Activated naive CD4-positive, alpha-beta T cell treated with anti-CD3 and anti-CD28 coated beads, Interleukin-2, amount 50 U/mL, for 24 hours (primary cell): ENCODE measurements around the gene SHANK3.
A peak's percentile ranks its signal among the peaks of the same experiment; 100 is the strongest.

Source experiments
- H3K27ac Mint-ChIP-seq: one replicate; pipeline ENCODE4 v1.8.0; 2021; ENCODE audit warnings: mild to moderate bottlenecking, mixed read lengths
- H3K27me3 Mint-ChIP-seq: one replicate; pipeline ENCODE4 v1.8.0; 2021; ENCODE audit warnings: mixed read lengths
- H3K36me3 Mint-ChIP-seq: one replicate; pipeline ENCODE4 v1.8.0; 2021; ENCODE audit warnings: mixed read lengths
- H3K4me1 Mint-ChIP-seq: one replicate; pipeline ENCODE4 v1.8.0; 2021; ENCODE audit warnings: mixed read lengths
- H3K4me3 Mint-ChIP-seq: one replicate; pipeline ENCODE4 v1.8.0; 2021; ENCODE audit warnings: mild to moderate bottlenecking, mixed read lengths
- H3K9me3 Mint-ChIP-seq: one replicate; pipeline ENCODE4 v1.8.0; 2021; ENCODE audit warnings: mixed read lengths

The SHANK3 gene

GRCh38 chr22:50699001-50699755 is 26.6 kb downstream of the SHANK3 start:
- no peaks in the 10 kb centered on the region for H3K27me3 Mint-ChIP-seq
- no peak overlapping the region for H3K4me3 Mint-ChIP-seq
- no peaks in the 10 kb centered on the region for H3K36me3 Mint-ChIP-seq
- H3K27ac Mint-ChIP-seq: no peak overlapping the region
- H3K9me3 Mint-ChIP-seq: no peaks in the 10 kb centered on the region
- peaks cover 9% of the 10 kb centered on the region for H3K4me1 Mint-ChIP-seq

DNA sequence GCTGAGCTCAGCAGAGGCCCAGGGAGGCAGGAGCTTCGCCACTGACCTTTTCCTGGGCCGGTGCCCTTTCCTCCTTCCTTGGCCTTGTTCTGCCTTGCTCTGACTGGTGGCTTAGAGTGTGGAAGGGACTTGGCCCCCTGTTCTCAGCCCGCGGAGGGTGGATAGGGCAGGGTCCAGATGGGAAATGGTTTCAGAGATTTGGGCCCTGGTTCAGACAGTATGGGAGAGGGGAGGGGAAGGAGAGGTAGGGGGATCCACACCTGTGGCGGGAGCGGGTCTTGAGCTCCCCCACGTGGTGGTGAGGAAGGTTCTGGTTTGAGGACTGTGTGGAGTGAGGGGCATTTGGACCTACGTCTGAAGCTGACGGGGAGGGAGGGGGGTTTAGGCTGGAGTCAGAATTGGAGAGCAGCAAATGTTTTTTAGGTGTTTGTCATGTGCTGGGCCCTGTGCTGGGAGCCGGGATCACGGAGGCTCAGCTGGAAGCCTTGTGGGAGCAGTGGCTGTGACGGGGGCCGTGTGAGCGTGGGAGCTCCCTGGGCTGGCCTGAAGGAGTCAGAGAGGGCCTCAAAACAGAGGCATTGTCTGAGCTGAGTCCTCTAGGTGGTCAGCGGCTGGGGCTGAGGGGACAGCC is 27.2 kb downstream of the SHANK3 start:
- Mint-ChIP-seq H3K4me1 (peaks cover 9% of the 10 kb centered on the region), H3K4me3 (no peak overlapping the region), H3K27me3 (no peaks in the 10 kb centered on the region), H3K27ac (no peak overlapping the region), H3K36me3 (no peaks in the 10 kb centered on the region), H3K9me3 (no peaks in the 10 kb centered on the region)

- Mint-ChIP-seq H3K4me1 (peaks cover 9% of the 10 kb centered on the region), H3K27ac (no peak overlapping the region), H3K9me3 (no peaks in the 10 kb centered on the region), H3K27me3 (no peaks in the 10 kb centered on the region), H3K4me3 (no peak overlapping the region), H3K36me3 (no peaks in the 10 kb centered on the region)
Observed at GRCh38 chr22:50700387-50701075, 27.9 kb downstream of the SHANK3 start.

GRCh38 chr22:50701076-50701419 is 28.4 kb downstream of the SHANK3 start:
- Mint-ChIP-seq H3K9me3 (no peaks in the 10 kb centered on the region), H3K27ac (no peak overlapping the region), H3K4me1 (peaks cover 9% of the 10 kb centered on the region), H3K4me3 (no peak overlapping the region), H3K36me3 (no peaks in the 10 kb centered on the region), H3K27me3 (no peaks in the 10 kb centered on the region)

GRCh38 chr22:50701428-50702154 is 29.0 kb downstream of the SHANK3 start:
- no peak overlapping the region for H3K27ac Mint-ChIP-seq
- H3K27me3 Mint-ChIP-seq: no peaks in the 10 kb centered on the region
- H3K4me1 Mint-ChIP-seq: peaks cover 9% of the 10 kb centered on the region
- no peaks in the 10 kb centered on the region for H3K36me3 Mint-ChIP-seq
- no peak overlapping the region for H3K4me3 Mint-ChIP-seq
- H3K9me3 Mint-ChIP-seq: no peaks in the 10 kb centered on the region

- Mint-ChIP-seq H3K4me1 (peaks cover 9% of the 10 kb centered on the region), H3K9me3 (no peaks in the 10 kb centered on the region), H3K4me3 (no peak overlapping the region), H3K27ac (peak overlapping the region; percentile 38), H3K27me3 (no peaks in the 10 kb centered on the region), H3K36me3 (no peaks in the 10 kb centered on the region)
Observed at GRCh38 chr22:50702261-50702671, 29.6 kb downstream of the SHANK3 start.

DNA sequence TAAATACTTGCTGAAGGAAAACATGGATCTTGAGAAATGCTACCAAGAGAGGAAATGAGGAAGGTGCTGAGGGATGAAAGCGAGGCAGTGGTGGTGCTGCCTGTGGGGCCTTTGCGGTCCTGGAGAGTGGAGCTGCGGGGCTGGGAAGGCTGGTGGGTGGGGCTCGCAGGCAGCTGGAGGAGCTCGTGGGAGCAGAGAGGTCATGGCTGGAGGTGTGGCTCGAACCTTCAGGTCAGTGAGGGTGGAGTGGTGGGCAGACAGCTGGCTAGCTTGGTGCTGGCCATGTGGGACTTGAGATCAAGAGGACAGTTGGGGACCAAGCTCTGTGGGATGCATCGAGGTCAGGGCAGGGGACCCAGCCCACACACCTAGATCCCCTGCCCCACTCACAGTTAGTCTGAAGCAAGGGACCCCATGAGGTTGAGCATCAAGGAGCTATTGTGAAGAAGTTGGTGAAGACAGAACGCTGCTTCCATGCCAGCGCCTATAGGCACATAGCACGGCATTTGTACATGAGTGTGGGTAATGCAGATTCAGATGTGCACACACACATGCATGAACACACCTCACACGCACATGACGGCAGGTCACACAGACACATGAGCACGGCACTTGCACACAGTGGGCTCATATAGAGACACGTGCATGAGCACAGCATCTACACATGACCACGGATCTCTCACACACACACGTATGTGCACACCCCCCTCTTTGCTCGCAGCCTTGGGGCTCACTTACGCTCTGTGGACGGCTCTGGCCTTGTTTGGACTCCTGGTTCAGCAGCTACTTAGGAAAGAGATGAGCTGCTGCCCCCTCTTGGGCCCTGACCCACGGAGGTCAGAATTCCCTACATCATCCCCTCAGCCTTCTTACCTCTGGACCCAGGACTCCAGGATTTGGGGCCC is 30.4 kb downstream of the SHANK3 start:
- no peaks in the 10 kb centered on the region for H3K36me3 Mint-ChIP-seq
- no peak overlapping the region for H3K27ac Mint-ChIP-seq
- no peak overlapping the region for H3K4me3 Mint-ChIP-seq
- H3K27me3 Mint-ChIP-seq: no peaks in the 10 kb centered on the region
- H3K4me1 Mint-ChIP-seq: peaks cover 9% of the 10 kb centered on the region
- no peaks in the 10 kb centered on the region for H3K9me3 Mint-ChIP-seq

DNA sequence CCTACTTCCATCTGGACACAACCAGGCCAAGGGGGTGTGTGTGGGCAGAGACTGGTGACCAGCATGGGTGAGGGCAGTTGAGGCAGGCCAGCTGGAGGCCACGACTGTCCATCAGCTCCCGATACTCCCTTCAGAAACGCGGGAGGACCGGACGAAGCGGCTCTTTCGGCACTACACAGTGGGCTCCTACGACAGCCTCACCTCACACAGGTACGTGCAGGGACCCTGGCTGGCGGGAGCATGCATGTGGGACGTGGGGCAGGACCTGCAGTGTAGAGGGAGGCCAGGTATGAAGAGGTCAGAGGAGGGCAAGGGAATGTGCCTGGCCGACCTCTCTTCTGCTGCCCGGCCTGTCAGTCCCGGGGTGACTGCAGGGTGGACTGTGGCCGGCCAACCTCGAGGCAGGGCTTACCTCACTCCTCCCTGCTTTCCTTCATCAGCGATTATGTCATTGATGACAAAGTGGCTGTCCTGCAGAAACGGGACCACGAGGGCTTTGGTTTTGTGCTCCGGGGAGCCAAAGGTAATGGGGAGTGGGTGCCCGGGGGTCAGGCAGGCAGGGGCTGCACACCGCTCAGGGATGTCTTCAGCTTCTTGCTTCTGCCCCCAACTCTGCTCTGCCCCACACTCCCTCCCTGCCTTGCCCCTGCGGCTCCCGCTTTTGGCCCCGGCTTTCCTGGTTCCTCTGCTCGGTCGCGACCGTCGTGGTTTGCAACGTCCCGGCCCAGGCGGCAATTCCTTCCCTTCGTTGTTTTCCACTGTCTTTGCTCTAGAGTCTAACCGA is 31.3 kb downstream of the SHANK3 start:
- H3K4me1 Mint-ChIP-seq: peaks cover 9% of the 10 kb centered on the region
- no peaks in the 10 kb centered on the region for H3K27me3 Mint-ChIP-seq
- no peaks in the 10 kb centered on the region for H3K9me3 Mint-ChIP-seq
- no peak overlapping the region for H3K27ac Mint-ChIP-seq
- H3K36me3 Mint-ChIP-seq: no peaks in the 10 kb centered on the region
- no peak overlapping the region for H3K4me3 Mint-ChIP-seq

GRCh38 chr22:50704510-50705218 is 32.0 kb downstream of the SHANK3 start:
- Mint-ChIP-seq H3K4me3 (no peak overlapping the region), H3K36me3 (no peaks in the 10 kb centered on the region), H3K9me3 (no peaks in the 10 kb centered on the region), H3K4me1 (peaks cover 9% of the 10 kb centered on the region), H3K27me3 (no peaks in the 10 kb centered on the region), H3K27ac (no peak overlapping the region)

DNA sequence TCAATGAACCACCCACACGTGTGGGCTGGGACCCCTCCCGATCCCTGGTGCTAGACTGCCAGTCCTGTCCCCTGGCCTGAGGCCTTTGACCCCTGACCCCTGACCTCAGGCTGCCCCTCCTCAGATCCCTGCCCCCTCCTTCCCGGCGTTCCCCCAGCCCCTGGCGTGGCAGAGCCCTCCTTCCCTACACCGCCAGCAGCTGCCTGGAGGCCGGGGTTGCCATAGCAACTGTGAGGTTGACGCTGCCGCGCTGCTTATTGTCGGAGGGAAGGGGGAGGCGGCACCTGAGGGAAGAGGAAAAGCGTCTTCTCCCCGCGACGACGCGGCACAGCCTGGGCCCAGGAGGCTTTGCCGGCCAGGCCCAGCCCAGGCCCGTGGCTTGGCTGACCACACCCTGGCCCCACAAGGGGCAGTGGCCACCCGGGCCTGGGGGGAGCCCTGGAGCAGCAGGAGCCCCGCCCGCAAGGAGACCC is 32.6 kb downstream of the SHANK3 start:
- H3K4me3 Mint-ChIP-seq: no peak overlapping the region
- H3K36me3 Mint-ChIP-seq: no peaks in the 10 kb centered on the region
- no peaks in the 10 kb centered on the region for H3K9me3 Mint-ChIP-seq
- no peaks in the 10 kb centered on the region for H3K27me3 Mint-ChIP-seq
- H3K27ac Mint-ChIP-seq: no peak overlapping the region
- H3K4me1 Mint-ChIP-seq: peaks cover 9% of the 10 kb centered on the region

DNA sequence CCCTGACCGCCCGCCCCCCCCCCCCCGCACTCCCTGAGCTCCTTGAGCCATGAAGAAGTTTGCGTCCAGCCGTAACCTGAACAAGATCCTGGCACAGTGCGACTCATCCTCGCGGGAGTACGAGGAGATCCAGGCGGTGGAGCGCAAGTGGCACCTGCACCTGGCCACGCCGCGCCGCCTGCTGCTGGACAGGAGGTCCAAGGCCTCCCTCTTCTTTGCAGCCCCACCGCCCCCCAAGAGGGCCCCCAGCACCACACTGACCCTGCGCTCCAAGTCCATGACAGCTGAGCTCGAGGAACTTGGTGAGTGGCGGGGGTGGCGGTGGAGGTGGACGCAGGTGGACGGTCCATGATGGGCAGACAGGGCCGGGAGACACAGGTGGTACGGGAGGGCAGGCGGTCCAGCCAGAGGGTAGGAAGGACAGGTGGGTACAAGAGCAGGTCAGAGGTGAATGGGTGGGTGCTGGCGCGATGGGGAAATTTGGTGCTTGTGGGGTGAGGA is 33.3 kb downstream of the SHANK3 start:
- Mint-ChIP-seq H3K27ac (no peak overlapping the region), H3K4me1 (peaks cover 9% of the 10 kb centered on the region), H3K4me3 (no peak overlapping the region), H3K9me3 (no peaks in the 10 kb centered on the region), H3K27me3 (no peaks in the 10 kb centered on the region), H3K36me3 (no peaks in the 10 kb centered on the region)

DNA sequence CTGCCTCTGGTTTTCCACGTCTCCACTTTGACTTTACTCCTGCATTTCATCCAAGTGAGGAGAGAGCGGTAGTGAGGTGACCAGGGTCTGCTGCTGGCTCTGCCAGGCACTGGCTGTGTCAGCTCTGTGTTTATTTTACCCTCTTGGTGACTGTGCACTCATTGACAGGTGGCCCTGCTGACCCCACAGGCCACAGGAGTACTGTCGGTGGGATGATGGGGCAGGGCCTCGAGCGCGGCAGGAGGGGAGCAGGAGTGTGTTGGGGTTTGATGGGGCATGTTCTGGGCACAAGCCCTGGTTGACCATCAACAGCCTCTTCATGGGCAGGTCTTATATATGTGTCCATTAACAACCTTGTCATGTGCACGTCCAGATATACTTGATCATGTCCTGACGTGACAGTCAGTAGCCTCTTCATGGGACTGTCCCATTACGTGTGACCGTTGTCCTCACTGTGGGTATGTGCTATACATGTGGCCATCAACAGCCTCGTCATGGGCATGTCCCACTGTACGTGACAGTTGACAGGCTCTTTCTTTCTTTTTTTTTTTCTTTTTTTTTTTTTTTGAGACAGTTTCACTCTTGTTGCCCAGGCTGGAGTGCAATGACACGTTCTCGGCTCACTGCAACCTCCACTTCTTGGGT is 34.0 kb downstream of the SHANK3 start:
- Mint-ChIP-seq H3K27me3 (no peaks in the 10 kb centered on the region), H3K36me3 (no peaks in the 10 kb centered on the region), H3K9me3 (no peaks in the 10 kb centered on the region), H3K27ac (no peak overlapping the region), H3K4me1 (peaks cover 9% of the 10 kb centered on the region), H3K4me3 (no peak overlapping the region)

DNA sequence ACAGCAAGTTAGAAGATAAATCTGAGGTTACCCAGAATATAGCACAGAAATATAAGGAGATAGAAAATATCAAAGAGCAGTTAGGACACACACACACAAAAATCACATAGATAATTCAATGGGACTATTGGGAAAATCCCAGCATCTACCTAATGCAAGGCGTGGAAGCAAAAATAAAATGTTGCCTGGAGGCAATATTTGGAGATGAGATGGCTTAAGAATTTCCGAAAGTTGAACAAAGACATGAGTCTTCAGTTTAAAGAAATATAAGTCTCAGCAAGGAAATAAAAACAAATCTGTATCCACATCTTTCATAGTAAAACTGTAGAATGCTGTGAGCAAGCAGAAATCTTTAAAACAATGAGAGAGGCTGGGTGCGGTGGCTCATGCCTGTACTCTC is 35.9 kb downstream of the SHANK3 start:
- Mint-ChIP-seq H3K4me1 (no peaks in the 10 kb centered on the region), H3K27ac (no peak overlapping the region), H3K27me3 (no peaks in the 10 kb centered on the region), H3K36me3 (no peaks in the 10 kb centered on the region), H3K4me3 (no peak overlapping the region), H3K9me3 (no peaks in the 10 kb centered on the region)
